HG02852 (cell line): ENCODE measurements around the gene HPSE2.

Experiments used
- ATAC-seq: cut with Tn5 transposase; IDR thresholded peaks from one replicate; pipeline ENCODE4 v1.9.1; 2021; ENCODE audit warnings: mild to moderate bottlenecking, moderate library complexity; ENCODE audit not compliant: unreplicated experiment

Gene HPSE2

GRCh38 chr10:98419469-98420261, 816.0 kb downstream of the HPSE2 start:
- ATAC-seq = no peak

DNA sequence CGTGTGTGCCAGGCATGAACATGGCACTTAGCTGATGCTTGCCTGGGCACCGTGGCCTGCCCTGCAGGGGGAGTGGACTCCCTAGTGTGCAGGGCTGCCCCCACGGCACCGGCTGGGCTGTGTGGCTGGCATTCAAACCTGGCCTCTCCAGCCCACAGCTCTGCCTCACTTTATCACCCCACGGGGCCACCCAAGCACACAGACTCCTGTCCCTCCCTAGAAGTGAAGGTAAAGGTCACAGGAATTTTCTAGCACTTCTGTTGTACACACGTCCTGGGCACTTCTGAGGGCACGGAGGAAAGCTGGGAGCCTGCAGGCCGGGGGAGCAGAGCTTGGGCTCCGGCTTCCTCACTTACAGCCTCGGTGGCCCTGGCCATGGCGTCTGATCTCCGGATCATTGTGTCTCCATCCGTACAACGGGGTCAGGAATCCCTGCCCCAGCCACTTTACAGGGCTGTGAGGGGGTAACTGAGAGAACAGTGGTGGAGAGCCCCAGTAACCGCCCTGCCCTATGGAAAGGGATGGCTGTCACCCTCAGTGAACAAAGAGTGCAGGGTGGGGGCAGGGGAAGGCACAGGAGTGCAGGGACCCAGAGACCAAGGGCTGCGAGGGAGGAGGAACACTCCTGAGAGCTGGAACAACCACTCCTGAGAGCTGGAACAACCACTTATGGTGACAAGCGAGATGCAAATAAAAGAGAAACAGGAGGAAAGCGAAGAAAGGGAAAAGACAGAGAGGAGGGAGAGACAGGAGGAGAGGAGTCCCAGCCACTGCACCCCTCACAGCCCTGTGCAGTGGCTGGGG, 816.8 kb downstream of the HPSE2 start:
- ATAC-seq = no peak

DNA sequence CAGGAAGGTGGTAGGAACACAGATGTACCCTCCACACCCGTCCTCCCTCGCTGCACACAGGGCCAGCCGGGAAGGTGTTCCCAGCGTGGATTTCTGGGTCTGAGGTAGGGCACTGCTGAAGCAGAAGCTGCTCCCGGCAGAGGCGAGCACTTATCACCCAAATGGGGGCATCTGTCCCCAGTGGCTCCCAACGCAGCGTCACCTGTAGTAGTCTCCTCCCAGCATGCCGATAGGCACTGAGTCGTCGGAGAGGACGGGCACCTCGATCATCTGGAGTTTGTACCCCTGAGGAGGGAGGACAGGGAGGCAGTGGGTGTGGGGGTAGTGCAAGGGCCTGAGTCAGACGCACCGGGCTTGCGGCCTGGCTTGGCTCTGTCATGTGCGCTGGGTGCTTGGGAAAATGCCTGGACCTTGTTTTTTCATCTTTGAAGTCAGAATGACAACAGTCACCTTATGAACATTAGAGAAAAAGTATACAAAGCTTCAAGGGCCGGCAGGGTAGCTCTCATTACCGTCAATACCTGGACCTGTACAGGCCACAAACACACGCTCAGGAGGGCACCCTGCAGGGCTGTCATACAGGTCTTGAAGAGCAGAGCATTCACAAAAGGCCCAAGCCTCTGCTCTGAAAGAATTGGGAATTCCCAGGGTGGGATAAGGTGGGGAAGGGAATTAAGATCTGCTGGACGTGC, 817.5 kb downstream of the HPSE2 start:
- ATAC-seq = no peak

- no peak for ATAC-seq
Observed at GRCh38 chr10:98417481-98417959, 818.1 kb downstream of the HPSE2 start.

DNA sequence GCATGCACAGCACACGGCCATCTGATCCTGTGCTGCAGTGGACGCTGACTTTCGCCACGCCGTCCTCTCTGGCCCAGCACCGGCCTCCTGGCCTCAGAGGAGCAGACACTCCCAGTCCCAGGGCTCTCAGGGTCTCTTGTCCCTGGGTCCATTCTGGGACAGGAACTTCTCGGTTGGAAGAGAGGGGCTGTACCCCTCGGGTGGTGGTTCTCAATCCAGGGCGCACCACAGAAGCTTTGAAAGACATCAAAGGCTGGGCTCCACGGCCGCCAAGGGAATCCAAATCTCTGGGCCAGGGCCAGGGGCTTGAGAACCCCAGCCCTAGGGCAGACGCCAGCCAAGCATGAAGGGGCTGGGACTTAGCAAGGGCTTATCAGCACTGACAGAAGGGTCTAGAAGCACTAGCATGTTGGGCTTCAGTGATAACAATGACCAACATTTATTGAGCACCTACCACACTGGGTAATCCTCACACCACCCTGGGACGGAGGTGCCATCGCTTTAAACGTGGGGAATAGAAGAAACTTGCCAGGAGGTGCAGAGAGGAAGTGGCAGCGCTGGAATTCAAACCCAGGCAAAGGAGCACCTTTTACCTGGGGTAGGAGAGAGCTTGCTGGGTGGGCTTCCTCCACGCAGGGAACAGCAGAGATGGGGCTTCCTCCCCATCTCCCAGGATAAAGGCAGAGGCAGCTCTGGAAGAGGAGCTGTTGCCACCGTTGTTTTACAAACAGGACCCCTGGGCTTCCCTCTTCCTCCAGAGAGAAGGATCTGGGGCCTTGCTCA, 818.9 kb downstream of the HPSE2 start:
- no peak for ATAC-seq

- no peak for ATAC-seq
Observed at GRCh38 chr10:98415731-98416119, 819.9 kb downstream of the HPSE2 start.

- ATAC-seq = no peak
Observed at GRCh38 chr10:98414932-98415730, 820.5 kb downstream of the HPSE2 start, which contains the start of gene PYROXD2. PYROXD2 (minus strand) TSS chr10:98415182; CDS start chr10:98415135, 47 bp downstream.

DNA sequence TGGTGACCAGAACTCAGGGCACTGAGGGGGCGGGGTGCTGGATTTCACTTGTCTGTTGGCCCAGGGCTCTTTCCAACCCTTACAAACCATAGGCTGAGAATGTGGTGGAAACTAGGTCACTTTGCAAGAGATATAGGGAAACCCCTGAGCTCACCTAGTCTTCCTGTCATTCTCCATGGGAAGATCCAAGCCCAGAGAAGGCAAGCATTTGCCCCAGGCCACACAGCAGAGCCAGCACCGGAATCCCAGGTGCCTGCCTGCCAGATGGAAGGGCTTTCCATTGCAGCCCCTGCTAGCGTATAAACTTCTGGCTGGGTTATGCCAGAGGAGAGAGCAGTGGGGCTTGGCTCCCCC, 821.1 kb downstream of the HPSE2 start:
- ATAC-seq = no peak

DNA sequence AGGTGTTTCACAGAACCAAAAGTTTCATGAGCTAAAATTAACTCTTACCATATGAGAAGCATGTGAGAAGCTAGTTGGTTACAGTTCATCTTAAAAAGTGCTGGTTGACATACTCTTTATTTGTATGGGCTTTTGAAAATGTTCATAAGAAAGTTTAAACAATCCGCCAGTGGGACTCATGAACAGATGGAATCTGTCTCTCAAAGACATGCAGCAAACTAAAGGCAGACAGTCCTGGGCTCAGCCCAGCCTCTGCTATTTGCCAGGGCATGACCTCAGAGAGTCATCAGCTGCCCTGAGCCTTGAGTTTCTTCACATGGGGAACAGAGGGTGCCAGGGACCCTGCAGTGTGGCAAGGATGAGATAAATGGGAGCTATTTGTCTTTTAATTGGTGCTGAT, 823.9 kb downstream of the HPSE2 start:
- ATAC-seq = no peak

- ATAC-seq = no peak
Observed at GRCh38 chr10:98411166-98411565, 824.5 kb downstream of the HPSE2 start.

DNA sequence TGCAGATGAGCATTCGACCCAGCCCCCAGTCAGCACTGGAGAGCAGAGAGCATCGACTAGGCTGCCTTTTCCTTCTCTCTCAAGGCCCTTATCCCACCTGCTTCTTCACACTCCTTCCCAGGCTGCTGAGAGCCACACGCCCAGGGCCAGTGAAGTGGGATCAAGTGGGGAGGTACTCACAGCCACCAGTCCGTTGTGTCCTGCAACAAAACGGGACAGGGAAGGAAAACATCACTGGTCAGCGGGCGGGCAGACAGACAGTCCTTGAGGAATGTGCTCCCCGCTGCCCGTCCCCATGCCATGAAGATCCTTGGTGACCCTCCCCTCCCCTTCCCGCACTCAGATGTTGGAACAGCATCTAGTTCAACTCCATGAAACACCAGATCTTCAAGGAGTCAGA, 824.9 kb downstream of the HPSE2 start:
- ATAC-seq = no peak

DNA sequence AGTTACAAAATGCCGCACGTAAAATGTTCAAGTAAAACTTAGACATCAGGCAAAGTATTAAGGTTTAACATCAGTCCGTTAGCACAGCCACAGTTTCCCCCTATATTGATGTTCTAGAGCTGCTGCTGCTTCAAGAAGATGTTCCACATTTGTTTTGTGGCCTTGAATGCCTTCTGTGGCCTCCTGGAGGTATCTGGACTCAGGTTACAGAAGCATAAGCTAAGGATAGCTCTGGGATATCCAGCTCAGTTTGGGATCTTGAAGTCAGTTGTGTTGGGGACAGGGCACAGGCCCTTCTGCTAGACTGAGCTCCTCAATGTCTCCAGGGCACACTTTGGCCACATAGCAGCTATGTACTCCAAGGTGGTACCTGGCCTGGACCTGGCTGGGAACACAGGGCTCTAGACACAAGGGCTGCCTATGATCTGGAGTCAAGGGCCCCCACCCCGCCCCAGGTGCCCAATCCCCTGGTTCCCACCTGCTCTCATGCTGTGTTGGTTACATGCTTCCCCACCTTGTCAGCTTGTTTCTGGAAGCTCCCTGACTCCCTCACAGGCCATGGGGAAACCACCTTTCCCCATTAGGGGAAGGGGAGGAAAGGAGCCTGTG, 825.4 kb downstream of the HPSE2 start:
- no peak for ATAC-seq

- no peak for ATAC-seq
Observed at GRCh38 chr10:98408799-98409198, 826.9 kb downstream of the HPSE2 start.

GRCh38 chr10:98407744-98408241, 827.9 kb downstream of the HPSE2 start:
- ATAC-seq = no peak
